Esophagus muscularis mucosa (tissue), 4 donors: Measurements from ENCODE around the gene MON2. TPM values are rescaled to one million over a fixed set of nuclear protein-coding genes. Genes with fewer than 3 reads are reported as not detected.
A peak's percentile ranks its signal among the peaks of the same experiment; 100 is the strongest.

ENCODE experiments used
- DNase-seq: peaks from one replicate; pipeline ENCODE4 v3.0.0-alpha.2; 2017; ENCODE audit errors: extremely low spot score
- H3K27ac ChIP-seq, 4 donors: fragments of 200-600 bp; sonication (generic); replicated peaks in 1 of 4; 1 replicate in 3 of 4; 2 replicates in 1 of 4; pipeline ENCODE4 v1.5.1; 2016 to 2019; ENCODE audit warnings: mild to moderate bottlenecking in 1 of 4
- H3K27me3 ChIP-seq, 4 donors: fragments of 200-600 bp; sonication (generic); one replicate each; pipeline versions ENCODE4 v1.5.1 to v1.6.0; 2016 to 2019
- H3K36me3 ChIP-seq, 4 donors: fragments of 200-600 bp; sonication (generic); one replicate each; pipeline ENCODE4 v1.5.1; 2016 to 2019
- H3K4me1 ChIP-seq, 4 donors: fragments of 200-600 bp; sonication (generic); one replicate each; pipeline ENCODE4 v1.5.1; 2016 to 2019
- H3K4me3 ChIP-seq, 4 donors: fragments of 200-600 bp; sonication (generic); 1 replicate in 2 of 4; 2 replicates in 2 of 4; pipeline ENCODE4 v1.5.1; 2016 to 2019; ENCODE audit warnings: mild to moderate bottlenecking in 4 of 4, moderate library complexity in 1 of 4
- H3K9me3 ChIP-seq, 4 donors: fragments of 200-600 bp; sonication (generic); 1 replicate in 3 of 4; 2 replicates in 1 of 4; pipeline ENCODE4 v1.5.1; 2016 to 2019
- EP300 ChIP-seq: sonication (generic); formaldehyde crosslinking; IDR thresholded peaks from one replicate; pipeline ENCODE4 v1.6.1; 2017; ENCODE audit warnings: antibody characterized with exemption
- POLR2A ChIP-seq: fragments of 450-650 bp; IDR thresholded peaks from one replicate; pipeline ENCODE4 v1.6.1; 2017; ENCODE audit warnings: antibody characterized with exemption, moderate library complexity, mild to moderate bottlenecking, low read depth
- POLR2AphosphoS5 ChIP-seq, 2 donors: sonication (generic); formaldehyde crosslinking; IDR thresholded peaks; one replicate each; pipeline ENCODE4 v1.6.1; 2017; ENCODE audit warnings: antibody characterized with exemption in 2 of 2
- WGBS: methylation state at CpG from one replicate; pipeline ENCODE4 v1.1.5; 2018; 5-methylcytosine and 5-hydroxymethylcytosine counted together
- intact Hi-C: fragments of 100-400 bp; cut with DNase I; formaldehyde crosslinking; loops from one replicate; pipeline ENCODE4 v1.15.1; 2023
- total RNA-seq, 4 donors: library from RNA; depleted of rRNA; stranded (reverse); fragments of >200 nt; gene quantifications; one replicate each; pipeline versions ENCODE4 v1.1.0 to v1.2.1, GENCODE V29; 2016
- TF ChIP-seq, protein P1 (sequence below), 3 experiments: fragments of 200-600 bp in 2 of 3; fragments of 450-650 bp in 1 of 3; sonication (generic) in 2 of 3; IDR thresholded peaks; one replicate each; pipeline ENCODE4 v1.5.1; 2017 to 2019; ENCODE audit warnings: antibody characterized with exemption in 3 of 3, mild to moderate bottlenecking in 2 of 3, moderate library complexity in 1 of 3

MON2 gene
- total RNA-seq, 4 donors from 2014 or later = 21.5 to 47.3 (median 30.8) TPM

DNA sequence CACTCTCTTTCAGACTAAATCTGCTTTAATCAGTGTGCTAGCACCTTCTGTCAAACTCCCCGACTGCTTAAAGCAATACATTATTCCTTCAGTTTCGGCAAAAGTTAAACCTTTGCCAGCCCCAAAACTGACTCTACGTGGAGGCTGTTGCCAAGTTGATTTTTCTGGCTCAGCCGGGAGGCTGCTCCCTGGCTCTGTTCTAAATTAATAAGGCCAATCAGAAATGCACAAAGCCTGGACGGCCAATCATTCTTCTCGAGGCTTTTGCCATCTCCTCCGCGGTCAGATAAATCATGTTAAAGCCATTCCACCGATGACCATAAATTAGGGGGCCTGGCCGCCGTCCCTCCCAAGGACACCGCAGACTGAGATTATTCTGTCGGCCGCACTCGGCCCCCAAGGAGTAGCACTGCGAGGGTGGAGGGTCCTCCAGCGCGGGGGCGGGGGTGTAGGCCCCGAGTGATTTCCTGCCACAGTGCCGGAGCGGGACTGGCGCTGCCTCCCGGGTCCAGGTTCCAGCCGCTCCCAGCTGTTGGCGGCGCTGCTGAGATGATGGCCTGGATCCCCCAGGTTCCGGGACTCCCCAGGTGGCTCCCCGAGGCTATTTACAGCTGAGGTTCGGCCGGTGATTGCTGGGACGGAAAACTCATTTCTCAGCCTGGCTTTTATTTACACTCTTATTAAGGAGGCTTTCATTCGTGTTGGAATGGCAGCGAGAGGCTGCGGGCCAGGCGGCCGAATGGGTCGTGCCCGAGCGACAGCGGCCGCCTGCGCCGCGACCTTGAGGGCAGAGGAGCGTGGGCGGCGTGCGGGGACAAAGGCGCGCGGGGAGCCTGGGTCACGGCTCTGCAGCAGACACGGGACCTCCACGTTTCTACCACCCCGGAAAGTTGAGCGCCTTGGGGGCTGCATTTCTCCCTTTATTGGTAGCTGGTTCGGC, 165.1 kb downstream of the MON2 start:
- no peaks in the 10 kb centered on the region for H3K9me3 ChIP-seq
- peak; percentile 92 for DNase-seq
- H3K4me3 ChIP-seq = peak overlapping the region; percentile 61 to 71 (median 64)
- peak; percentile 32 to 50 for TF ChIP-seq POLR2AphosphoS5 (IDR thresholded peaks at IDR 0.05)
- TF ChIP-seq, protein P1, sequence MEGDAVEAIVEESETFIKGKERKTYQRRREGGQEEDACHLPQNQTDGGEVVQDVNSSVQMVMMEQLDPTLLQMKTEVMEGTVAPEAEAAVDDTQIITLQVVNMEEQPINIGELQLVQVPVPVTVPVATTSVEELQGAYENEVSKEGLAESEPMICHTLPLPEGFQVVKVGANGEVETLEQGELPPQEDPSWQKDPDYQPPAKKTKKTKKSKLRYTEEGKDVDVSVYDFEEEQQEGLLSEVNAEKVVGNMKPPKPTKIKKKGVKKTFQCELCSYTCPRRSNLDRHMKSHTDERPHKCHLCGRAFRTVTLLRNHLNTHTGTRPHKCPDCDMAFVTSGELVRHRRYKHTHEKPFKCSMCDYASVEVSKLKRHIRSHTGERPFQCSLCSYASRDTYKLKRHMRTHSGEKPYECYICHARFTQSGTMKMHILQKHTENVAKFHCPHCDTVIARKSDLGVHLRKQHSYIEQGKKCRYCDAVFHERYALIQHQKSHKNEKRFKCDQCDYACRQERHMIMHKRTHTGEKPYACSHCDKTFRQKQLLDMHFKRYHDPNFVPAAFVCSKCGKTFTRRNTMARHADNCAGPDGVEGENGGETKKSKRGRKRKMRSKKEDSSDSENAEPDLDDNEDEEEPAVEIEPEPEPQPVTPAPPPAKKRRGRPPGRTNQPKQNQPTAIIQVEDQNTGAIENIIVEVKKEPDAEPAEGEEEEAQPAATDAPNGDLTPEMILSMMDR (IDR thresholded peaks at IDR 0.05) = peak; percentile 33 to 39 (median 39)
- TF ChIP-seq EP300 = no peak
- no peaks in the 10 kb centered on the region for H3K27me3 ChIP-seq
- H3K27ac ChIP-seq = peak overlapping the region; percentile 69 to 78 (median 73)
- H3K36me3 ChIP-seq = no peaks in the 10 kb centered on the region
- H3K4me1 ChIP-seq = peaks cover 9 to 20% (median 18%) of the 10 kb centered on the region in 4 donors
- 1% methylated on average over 41 of the region's 58 CpGs for WGBS
- intact Hi-C loops = loop anchor here (2.0 to 10.0 kb wide), 2 partner anchors 29 to 103 kb away; no protein-coding TSS in a partner anchor

DNA sequence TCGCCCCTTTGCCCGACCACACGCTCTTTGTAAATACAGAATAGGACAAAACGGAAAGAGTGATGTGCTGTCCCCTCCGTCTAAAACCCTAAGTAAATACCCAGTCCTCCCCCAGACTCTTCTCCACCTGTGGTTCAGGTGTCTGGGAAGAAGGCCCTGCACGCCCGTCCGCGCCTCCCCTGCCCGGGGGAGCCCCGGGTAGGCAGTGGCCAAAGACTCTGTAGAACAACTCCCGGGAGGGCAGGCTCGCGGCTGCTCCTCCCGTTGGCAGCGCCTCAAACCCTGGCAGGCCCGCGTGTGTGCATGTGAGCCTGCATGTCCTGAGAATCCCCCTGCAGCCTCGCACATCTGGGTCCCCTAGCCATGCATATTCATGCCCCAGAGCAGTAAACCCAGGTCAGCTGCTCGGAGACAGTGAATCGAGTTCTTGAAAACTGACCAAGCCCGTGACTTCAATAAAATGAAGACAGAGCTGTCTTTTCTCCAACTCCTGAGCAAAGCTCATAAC, 165.8 kb downstream of the MON2 start:
- H3K36me3 ChIP-seq = no peaks in the 10 kb centered on the region
- H3K27me3 ChIP-seq = no peaks in the 10 kb centered on the region
- TF ChIP-seq, protein P1 (IDR thresholded peaks at IDR 0.05) = no peak
- TF ChIP-seq POLR2AphosphoS5 (IDR thresholded peaks at IDR 0.05) (no peak), POLR2A (no peak), EP300 (no peak)
- WGBS = 1% methylated on average over 22 of the region's 22 CpGs
- H3K27ac ChIP-seq = peak overlapping the region; percentile 69 to 78 (median 73)
- DNase-seq = peak; percentile 92
- H3K4me3 ChIP-seq = peak overlapping the region; percentile 61 to 71 (median 64)
- intact Hi-C loops = loop anchor here (2.0 to 10.0 kb wide), 2 partner anchors 30 to 102 kb away; no protein-coding TSS in a partner anchor
- peaks cover 9 to 20% (median 18%) of the 10 kb centered on the region in 4 donors for H3K4me1 ChIP-seq
- H3K9me3 ChIP-seq = no peaks in the 10 kb centered on the region

DNA sequence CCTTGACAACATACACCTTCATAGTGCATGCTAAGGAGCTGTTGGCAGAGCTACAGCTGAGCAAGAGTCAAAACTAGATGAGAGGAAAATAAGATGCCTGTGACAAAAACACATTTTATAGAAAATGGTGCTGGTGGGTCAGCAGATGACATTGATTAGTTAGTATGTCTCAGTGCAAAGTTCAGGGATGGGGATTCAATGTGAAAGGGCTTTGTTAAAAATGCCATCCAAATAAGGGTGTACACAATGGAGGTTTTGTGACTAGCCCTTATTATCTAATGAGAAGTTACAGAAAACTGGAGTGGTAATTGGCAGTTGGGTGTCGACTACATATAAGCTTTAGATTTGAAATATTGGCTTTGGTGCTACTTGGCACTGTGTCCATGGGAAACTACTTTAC, 169.0 kb downstream of the MON2 start:
- Histone ChIP-seq H3K36me3 (no peaks in the 10 kb centered on the region), H3K27ac (no peak overlapping the region), H3K4me1 (peaks cover 9 to 20% (median 18%) of the 10 kb centered on the region in 4 donors), H3K9me3 (no peaks in the 10 kb centered on the region), H3K4me3 (no peak overlapping the region), H3K27me3 (no peaks in the 10 kb centered on the region)
- TF ChIP-seq POLR2AphosphoS5 (IDR thresholded peaks at IDR 0.05) = no peak
- TF ChIP-seq EP300 = no peak
- TF ChIP-seq, protein P1 (IDR thresholded peaks at IDR 0.05) = no peak
- no peak for TF ChIP-seq POLR2A
- WGBS = 95% methylated on average over 1 of the region's 1 CpG
- no peak for DNase-seq
- intact Hi-C loops = loop anchor here (10.0 kb wide), 1 partner anchor 99 kb away; no protein-coding TSS in a partner anchor

DNA sequence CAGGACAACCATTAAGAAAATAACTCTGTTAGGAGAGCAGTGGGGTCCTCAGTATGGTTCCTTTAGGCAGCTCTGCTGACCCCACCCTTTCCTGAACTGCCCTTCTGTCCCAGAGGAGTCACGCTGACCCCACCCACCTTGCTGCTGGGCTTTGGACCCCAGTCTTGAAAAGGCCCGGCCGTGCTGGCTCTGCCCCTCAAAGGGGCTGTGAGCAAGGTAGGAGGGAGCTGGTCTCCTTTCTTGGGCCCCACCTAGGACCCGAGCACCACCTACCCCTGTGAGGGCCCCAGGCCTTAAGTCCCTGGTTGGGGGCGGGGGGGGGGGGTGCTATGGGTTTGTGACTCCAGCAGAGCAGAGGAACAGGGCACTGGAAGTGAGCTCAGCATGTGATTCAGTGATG, 171.1 kb downstream of the MON2 start:
- H3K36me3 ChIP-seq = no peaks in the 10 kb centered on the region
- no peak for DNase-seq
- intact Hi-C loops = loop anchor here (10.0 kb wide), 1 partner anchor 97 kb away; no protein-coding TSS in a partner anchor
- no peaks in the 10 kb centered on the region for H3K27me3 ChIP-seq
- peaks cover 4 to 5% (median 4%) of the 10 kb centered on the region in 4 donors for H3K4me1 ChIP-seq
- TF ChIP-seq POLR2AphosphoS5 (IDR thresholded peaks at IDR 0.05) (no peak), EP300 (no peak), POLR2A (no peak)
- TF ChIP-seq, protein P1 (IDR thresholded peaks at IDR 0.05) = no peak
- no peak overlapping the region for H3K27ac ChIP-seq
- WGBS = 71% methylated on average over 3 of the region's 5 CpGs
- no peaks in the 10 kb centered on the region for H3K9me3 ChIP-seq
- no peak overlapping the region for H3K4me3 ChIP-seq
